SU-DHL-6 (cell line): Measurements from ENCODE around the gene RASGRP4.

Source experiments
- EZH2phosphoT487 ChIP-seq: fragments of 200-600 bp; sonication (generic), shearing (Covaris generic); conservative IDR thresholded peaks from 2 replicates; pipeline ENCODE4 v1.6.1; 2018; ENCODE audit warnings: mild to moderate bottlenecking, antibody characterized with exemption, low read length, moderate library complexity, mixed read lengths
- TF ChIP-seq, protein P1 (sequence below): fragments of 200-600 bp; sonication (generic); IDR thresholded peaks from one replicate; pipeline ENCODE4 v1.5.1; 2017; ENCODE audit warnings: antibody characterized with exemption, mild to moderate bottlenecking, low read length, moderate library complexity; ENCODE audit not compliant: insufficient read depth, poor library complexity, severe bottlenecking

DNA sequence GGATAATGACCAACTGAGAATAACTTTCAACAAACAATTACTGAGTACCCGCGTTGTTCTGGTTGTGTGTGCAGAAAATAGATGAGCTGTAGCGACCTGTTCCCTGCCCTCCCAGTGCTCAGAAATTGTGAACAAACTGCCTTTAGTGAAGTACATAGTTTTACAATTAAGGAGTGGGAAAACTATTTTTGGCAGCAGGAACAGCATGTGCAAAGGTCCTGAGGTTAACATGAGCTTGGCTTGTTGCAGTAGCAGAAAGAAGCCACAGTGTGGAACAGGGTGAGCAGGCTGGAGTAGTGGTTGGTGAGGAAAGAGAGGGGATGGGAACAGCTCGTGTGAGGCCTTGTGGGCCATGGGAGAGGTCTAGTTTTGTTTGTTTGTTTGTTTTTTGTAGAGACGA lies 23.5 kb upstream of the RASGRP4 start:
- TF ChIP-seq, protein P1, sequence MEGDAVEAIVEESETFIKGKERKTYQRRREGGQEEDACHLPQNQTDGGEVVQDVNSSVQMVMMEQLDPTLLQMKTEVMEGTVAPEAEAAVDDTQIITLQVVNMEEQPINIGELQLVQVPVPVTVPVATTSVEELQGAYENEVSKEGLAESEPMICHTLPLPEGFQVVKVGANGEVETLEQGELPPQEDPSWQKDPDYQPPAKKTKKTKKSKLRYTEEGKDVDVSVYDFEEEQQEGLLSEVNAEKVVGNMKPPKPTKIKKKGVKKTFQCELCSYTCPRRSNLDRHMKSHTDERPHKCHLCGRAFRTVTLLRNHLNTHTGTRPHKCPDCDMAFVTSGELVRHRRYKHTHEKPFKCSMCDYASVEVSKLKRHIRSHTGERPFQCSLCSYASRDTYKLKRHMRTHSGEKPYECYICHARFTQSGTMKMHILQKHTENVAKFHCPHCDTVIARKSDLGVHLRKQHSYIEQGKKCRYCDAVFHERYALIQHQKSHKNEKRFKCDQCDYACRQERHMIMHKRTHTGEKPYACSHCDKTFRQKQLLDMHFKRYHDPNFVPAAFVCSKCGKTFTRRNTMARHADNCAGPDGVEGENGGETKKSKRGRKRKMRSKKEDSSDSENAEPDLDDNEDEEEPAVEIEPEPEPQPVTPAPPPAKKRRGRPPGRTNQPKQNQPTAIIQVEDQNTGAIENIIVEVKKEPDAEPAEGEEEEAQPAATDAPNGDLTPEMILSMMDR: no peak
- no peak for TF ChIP-seq EZH2phosphoT487
